GM21381 (cell line): ENCODE measurements around the gene CXCR3.
"Not testable (repeated sequence)": the region's sequence is repeated elsewhere in the genome, so short reads cannot be mapped to it uniquely, and the experiment has no call there.

Experiments
- ATAC-seq: cut with Tn5 transposase; IDR thresholded peaks from one replicate; pipeline ENCODE4 v1.9.1; 2021; ENCODE audit warnings: mild to moderate bottlenecking, moderate library complexity; ENCODE audit not compliant: unreplicated experiment

The CXCR3 gene

DNA sequence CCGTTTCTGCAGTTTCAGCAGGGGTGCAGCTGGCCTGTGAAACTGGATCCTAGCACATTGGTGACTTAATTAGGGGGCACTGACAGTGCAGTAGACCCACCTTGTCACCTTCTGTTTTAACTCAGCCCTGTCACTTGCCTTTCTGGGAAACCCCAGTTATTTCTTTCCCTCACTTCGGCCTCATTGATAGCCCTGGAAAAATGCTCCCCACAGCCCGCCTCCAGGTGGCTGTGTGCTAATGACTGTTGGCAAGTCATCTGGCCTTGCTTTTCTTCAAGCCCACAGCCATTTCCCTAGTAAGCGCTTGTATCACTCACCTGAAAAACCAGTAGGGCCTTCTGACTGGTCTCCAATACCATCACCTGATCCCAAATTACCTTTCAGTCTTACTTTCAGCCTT is 3.3 kb downstream of the CXCR3 start:
- no peak for ATAC-seq

DNA sequence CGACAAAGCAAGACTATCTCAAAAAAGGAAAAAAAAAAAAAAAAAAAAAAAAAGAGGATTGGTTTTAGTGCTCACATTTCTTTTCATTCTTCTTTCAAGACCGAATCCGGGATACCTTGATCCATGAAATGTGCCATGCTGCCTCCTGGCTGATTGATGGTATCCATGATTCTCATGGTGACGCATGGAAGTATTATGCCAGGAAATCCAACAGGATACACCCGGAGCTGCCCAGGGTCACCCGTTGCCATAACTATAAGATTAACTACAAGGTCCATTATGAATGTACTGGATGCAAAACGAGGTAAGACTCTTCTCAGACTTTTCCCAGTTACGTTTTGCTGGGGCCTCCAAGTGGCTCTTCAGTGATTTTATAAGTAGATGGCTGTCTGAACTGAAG is 6.1 kb downstream of the CXCR3 start:
- no peak for ATAC-seq

DNA sequence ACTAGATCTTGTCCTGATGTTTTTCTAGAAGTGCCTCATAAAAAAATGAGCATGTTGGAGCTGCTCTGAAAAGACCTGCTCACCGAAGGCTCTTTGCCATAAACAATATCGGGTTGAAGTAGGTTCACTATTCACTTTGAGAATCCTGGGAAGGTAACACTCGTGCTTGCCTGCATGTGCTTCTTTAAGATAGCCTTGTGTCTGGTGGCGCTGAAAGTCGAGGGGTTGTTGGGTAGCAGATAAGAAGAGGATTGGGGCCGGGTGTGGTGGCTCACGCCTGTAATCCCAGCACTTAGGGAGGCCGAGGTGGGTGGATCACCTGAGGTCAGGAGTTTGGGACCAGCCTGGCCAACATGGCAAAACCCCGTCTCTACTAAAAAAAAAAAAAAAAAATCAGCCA is 6.6 kb downstream of the CXCR3 start:
- not testable (repeated sequence) for ATAC-seq

DNA sequence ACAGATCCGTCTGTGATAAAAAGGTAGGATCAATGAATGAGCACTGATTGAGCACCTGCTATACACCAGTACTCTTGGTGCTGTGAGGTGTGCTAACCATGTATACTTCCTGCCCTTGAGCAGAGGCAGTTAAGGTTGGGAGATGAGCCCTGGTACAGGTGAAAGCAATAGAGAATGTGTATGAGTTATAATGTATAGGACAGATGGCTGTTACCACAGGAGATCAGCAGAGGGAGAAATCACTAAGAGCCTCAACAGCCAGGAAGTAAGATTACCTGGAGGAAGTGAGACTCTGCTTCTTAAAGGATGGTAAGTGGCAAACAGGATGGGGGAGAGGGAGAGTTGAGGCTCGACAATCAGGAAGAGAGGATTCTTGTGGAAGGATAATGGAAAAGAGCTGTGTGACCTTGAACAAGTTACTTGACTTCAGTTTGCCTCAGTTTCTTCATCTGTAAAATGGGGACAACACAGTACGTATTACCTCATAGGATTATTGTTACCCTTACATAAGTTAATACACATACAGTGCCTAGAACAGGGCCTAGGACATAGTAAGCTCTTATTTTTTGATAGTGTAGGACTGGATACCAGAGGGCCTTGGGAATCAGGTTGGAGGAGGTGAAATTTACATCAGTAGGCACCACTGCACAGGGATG is 9.1 kb downstream of the CXCR3 start:
- no peak for ATAC-seq

DNA sequence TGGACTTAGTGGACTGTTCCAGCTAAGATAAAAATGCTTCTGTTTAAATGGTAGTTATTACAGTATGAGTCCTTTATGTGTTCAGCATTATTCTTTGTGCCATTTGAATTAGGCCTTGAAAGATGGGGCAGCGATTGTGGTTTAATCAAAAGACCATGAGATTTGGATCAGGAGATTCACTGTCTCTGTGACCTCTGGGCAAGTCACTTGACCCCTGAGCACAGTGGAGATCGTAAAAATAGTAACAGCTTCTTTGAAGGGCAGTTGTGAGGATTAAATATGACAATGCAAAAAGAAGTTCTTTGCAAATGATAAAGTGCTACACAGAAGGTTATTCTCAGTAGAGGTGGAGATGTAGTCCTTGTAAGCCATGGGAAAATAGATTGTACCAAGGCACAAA is 10.8 kb downstream of the CXCR3 start:
- no peak for ATAC-seq

DNA sequence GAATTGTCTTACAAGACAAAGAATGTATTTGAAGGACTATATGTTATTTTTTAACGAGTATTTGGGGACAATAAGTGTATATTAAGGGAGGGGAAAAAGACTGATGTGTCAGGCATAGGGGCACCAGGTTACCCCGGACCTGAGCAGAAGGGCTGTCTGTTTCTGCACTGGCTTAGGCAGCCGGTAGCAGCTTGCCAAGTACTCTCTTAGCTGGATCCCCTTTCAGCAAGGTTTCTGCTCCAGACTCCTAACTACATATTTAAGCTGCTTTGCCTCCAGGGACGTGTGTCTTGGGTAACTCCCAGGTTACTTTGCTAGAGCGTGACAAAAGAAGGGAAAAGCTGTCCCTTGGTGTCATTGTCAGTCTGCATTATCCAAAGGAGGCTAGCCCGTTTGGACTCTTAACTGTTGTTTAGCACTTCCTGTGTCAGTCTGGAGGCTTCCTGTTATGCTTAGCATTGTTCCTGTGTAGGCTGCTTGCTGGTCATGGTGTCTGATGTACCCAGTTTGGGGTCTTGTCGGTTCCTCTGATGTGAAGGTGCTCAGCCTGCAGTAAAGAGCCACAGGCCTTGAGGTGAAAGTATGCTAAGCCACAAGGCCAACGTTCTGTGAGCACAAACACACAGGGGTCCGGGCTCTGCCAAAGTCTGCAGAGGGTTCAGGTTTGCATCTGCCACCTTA is 11.6 kb downstream of the CXCR3 start:
- ATAC-seq, result no peak

DNA sequence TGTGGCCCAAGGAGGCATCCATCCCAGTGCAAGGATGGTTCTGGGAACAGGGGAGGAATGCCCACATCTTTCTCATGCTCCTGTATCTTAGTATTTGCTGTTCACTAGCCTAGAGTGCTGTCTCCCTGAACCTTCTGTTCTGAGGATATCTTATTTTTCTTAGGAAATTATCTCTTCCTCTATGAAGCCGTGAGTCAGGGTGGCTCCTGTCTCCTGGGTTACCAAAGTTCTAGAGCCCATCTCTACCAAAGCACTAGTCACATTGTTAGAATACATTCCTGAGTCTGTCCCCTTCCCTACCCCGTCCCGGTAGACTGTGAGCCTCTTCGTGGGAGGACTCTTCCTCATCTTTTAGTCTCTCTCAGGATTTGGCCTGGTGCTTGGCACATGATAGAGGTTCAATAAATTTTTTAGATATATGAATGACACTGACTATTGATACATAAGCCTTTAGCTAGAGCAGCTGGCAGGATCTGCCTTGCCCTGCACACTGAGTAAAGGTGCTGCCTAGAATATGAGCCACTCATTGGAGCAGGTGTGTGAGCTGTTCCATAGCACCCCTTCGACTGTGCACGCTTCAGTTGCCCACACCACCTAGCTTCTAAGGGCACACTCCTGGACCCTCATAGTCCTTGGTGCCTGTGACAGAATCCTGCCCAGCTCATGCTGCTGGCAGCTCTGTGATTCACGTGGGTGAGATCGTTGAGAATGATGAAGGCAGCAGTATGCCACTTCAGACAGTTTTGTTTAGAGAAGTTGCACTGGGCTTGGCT is 13.3 kb downstream of the CXCR3 start:
- no peak for ATAC-seq

DNA sequence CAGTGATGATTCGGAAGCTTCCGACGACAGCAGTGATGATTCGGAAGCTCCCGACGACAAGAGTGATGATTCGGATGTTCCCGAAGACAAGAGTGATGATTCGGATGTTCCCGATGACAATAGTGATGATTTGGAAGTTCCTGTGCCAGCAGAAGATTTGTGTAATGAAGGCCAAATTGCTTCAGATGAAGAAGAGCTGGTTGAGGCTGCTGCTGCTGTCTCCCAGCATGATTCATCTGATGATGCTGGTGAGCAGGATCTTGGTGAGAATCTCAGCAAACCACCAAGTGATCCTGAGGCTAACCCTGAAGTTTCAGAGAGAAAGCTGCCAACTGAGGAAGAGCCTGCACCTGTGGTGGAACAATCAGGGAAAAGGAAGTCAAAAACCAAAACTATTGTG is 14.2 kb downstream of the CXCR3 start:
- no peak for ATAC-seq

DNA sequence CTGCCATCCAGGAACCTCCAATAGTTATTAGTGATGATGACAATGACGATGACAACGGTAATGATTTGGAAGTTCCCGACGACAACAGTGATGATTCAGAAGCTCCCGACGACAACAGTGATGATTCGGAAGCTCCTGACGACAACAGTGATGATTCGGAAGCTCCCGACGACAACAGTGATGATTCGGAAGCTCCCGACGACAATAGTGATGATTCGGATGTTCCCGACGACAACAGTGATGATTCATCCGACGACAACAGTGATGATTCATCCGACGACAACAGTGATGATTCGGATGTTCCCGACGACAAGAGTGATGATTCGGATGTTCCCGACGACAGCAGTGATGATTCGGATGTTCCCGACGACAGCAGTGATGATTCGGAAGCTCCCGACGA is 14.7 kb downstream of the CXCR3 start:
- ATAC-seq, result no peak

DNA sequence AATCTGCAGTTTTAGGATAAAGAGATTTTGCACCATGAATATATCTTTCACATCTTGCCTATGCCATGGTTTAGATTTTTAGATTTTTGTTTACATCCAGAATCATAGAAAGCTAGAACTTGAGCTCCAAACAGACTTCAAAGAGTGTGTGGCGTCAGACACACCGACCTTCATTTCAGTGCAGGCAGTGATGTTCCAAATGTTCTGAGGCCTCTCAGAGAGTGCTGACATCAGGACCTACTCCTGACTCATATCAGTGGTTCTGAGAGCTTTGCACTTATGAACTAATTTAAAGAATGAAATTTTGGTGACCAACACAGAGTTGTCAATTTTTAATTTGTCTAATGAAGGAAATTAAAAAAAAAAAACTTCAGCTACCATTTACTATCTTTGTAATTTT is 18.3 kb downstream of the CXCR3 start:
- no peak for ATAC-seq

DNA sequence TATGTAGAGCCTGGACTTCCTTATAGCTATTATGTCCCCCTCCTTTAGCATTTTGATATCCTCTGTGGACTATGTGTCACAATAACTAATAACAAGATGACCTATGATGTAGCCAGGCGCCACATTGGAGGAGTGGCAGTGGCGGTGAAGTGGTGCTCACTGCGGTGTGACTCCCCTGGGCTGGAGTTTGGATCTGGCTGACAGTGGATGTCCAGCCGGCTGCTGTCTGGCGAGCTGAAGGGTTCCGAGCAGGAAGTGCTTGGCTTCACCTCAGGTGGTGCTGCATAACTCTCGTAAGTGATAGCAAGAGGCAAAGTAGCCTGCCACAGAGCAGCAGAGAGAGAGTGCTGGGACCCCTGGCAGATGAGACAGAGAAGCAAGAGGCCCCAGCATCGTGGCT is 25.1 kb downstream of the CXCR3 start:
- ATAC-seq, result not testable (repeated sequence)

DNA sequence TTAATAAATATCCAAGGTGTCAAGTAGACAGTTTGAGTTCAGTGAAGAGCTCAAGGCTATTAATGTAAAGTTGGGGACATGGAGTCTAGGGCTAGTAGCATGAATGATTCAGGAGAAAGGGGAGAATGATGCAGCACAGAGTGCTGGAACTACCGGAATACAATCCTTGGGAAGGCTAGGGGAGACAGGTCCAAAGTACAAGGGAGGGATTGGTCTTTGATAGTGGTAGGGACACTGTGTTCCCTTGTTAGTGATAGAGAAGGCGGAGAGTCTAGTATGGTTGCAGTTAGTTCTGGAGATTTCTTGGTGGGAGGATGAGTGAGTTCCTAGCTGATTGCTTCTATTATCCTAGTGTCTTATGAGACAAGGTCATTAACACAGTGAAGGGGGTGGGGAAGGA is 31.4 kb downstream of the CXCR3 start:
- ATAC-seq, result no peak

DNA sequence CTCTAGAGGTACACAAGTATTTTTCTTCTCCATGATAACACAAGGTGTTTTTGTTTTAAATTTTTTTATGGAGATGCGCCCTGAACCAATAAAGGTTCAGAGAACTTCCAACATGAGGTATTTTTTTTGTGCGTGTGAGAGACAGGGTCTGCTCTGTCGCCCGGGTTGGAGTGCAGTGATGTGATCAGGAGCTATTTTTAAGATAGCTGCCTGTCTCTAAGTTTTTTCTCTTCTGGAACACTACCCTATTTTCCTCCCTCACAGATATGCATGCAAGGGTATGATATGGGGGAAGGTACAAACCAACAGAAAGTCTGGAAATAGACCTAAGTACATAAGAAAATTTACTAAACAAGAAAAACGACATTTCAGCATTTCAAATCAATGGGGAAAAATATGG is 37.1 kb downstream of the CXCR3 start:
- ATAC-seq, result no peak

DNA sequence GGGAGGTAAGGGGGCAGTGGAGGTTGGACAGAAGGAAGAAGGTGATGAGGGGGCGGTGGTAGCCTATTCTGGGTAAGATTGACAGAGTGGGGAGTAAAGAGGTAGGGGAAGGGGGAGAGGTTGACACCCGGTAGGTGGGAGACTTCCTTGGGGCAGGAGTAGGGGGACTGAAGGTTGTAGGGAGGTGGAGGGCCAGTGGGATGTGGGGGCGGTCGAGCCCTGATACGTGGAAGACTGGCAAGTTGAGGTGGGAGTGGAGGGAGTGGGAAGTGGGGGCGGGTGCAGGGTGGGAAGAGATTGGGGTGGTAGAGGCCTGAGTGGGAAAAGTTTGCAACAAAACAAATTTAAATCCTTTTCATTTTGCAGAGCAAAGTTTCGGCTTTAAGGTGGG is 38.3 kb downstream of the CXCR3 start:
- ATAC-seq, result no peak

DNA sequence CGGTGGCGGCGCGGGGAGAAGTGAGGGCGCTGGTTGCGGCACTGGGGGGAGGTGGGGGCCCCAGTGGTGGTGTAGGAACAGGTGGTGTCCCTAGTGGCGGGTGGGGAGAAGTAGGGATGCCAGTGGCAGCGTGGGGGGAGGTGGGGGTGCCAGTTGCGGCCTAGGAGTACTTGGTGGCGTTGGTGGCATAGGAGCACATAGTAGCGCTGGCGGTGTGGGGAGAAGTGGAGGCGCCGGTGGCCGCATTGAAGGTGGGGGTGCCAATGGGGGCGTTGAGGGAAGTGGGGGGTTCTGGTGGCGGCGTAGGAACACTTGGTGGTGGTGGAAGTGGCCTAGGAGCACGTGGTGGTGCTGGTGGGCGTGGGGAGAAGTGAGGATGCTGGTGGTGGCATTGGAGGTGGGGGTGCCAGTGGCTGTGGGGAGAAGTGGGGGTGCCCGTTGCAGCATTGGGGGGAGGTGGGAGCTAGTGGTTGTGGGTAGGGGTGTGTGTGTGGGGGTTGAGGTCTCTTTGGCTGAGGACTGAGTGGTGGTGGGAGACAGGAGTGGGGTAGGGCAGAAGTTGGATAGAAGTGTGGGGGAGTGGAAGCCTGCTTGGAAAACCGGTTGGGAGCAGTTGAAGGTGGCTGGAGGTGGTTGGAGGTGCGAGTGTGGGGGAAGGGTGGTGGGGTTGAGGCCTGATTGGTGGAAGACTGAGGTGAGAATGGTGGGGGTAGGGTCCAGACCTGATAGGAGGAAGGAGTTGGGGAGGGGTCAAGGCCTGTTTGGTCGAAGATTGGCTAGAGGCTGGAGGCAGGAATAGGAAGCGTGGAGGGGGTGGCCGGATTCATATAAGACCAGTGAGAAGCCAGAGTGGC is 38.9 kb downstream of the CXCR3 start:
- no peak for ATAC-seq

DNA sequence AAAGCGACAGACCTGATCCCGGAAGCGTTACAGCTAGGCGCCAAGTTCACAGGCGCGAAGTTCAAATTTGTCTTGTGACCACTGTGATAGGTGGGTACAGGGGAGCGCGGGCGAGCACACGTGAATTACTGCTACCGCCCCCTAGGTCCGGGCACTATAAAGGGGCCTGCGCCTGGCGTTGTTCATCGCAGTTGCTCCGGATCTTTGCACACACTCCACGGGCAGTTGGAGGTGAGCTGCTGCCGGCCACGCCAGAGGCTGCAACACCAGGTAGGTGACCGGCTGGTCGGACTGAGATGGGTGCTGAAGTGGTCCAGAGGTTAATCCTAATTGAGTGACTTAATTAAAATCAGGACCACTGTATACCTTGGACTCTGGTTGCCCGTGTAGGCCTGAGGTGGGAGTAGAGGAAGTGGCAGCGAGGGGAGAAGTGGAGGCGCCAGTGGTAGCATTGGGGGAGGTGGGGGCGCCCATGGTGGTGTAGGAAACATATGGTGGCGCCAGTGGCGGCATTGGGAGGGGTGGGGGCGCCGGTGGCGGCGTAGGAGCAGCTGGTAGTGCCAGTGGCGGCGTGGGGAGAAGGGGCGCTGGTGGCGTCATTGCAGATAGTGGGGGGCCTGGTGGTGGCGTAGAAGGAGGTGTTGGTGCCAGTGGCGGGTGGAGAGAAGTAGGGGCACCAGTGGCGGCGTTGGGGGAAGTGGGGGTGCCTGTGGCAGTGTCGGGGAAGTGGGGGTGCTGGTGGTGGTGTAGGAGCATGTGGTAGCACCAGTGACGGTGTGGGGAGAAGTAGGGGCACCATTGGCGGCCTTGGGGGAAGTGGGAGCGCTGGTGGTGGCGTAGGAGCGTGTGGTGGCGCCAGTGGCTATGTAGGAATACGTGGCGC is 39.8 kb downstream of the CXCR3 start, which contains the start of gene GCNA:
GCNA (plus strand) TSS at position 185 of the 883 bp plus-strand sequence. CDS start 2,385 bp downstream, outside the sequence.
- no peak for ATAC-seq

DNA sequence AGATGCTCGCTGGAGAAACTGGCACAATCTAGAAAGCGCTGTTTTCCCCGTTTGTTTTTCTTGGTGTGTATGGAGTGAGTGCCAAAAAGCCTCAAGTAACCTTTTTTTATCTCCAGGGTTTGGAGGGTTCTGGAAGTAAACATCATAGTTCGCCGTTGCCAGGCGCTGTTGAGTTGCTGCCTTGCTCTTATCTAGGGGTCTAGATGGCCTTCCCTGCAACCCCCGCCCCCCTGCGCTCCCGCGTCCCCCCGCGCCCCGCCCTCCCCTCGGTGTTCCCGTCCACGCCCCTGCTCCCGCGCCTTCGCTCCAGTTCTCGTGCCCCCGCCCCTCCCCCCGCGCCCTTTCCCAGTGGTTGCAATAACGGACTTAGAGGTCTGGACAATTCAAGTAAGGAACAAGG is 40.6 kb downstream of the CXCR3 start:
- ATAC-seq, result no peak

DNA sequence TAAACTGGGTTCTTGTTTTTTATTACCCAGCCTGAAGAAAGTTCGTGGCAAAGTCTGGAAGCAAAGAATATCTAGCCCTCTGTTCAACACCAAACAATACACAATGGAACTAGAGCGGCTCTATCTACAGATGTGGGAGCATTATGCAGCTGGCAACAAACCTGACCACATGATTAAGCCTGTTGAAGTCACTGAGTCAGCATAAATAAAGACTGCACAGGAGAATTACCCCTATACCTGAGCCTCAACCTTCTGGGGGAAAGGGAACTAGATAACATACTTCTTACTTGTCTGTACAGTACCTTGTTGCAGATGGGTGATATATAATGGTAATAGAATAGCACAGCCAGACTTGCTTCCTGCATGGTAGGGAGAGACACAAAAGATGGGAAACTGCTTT is 44.7 kb downstream of the CXCR3 start:
- ATAC-seq, result no peak

DNA sequence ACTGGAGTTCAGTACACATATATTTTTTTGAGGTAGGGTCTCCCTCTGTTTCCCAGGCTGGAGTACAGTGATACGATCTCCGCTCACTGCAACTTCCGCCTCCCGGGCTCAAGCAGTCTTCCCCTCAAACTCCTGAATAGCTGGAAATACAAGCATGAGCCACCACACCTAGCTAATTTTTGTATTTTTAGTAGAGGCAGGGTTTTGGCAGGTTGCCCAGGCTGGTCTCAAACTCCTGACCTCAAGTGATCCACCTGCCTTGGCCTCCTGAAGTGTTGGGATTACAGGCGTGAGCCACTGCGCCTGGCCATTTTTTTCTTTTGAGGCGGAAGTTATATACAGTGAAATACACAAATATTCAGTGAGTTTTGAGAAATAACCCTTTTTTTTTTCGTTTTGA is 46.9 kb downstream of the CXCR3 start:
- ATAC-seq, result not testable (repeated sequence)
